ENCODE results near the gene CCNDBP1. TPM values are rescaled to one million over a fixed set of nuclear protein-coding genes. Genes with fewer than 3 reads are reported as not detected.

The CCNDBP1 gene
- total and polyA plus RNA-seq, 4 donors, result 29.8 to 73.4 (median 59.6) TPM

GRCh38 chr15:43209059-43209824, 24.0 kb downstream of the CCNDBP1 start:
- H3K4me3 ChIP-seq, result no peak overlapping the region
- TF ChIP-seq CTCF (IDR thresholded peaks at IDR 0.05; ENCODE audit: control extremely low read depth, extremely low read depth), result no peak
- H3K27ac ChIP-seq (ENCODE audit: low read depth in 1 of 2, low read length in 1 of 2), result no peak overlapping the region
- H3K4me1 ChIP-seq (ENCODE audit: control insufficient read depth in 5 of 5, insufficient read depth in 5 of 5, low read length in 5 of 5), result no peaks in the 10 kb centered on the region
- H3K36me3 ChIP-seq (ENCODE audit: control insufficient read depth in 4 of 4, insufficient read depth in 4 of 4, low read length in 4 of 4), result no peaks in the 10 kb centered on the region
- ATAC-seq (ENCODE audit: insufficient read depth, low FRiP score) (no peak), DNase-seq (no peak)
- no peak overlapping the region for H3K9ac ChIP-seq (ENCODE audit: insufficient read depth in 1 of 2, low read length in 2 of 2)
- WGBS, 2 donors, result 76 to 77% methylated on average over 13 of the region's 13 CpGs
- H3K27me3 ChIP-seq (ENCODE audit: control insufficient read depth in 3 of 3, insufficient read depth in 3 of 3, low read length in 2 of 3), result peaks cover 0 to 3% (median 0%) of the 10 kb centered on the region in 3 donors
- no peaks in the 10 kb centered on the region for H3K9me3 ChIP-seq (ENCODE audit: control insufficient read depth in 4 of 4, insufficient read depth in 3 of 4, low read length in 3 of 4)

DNA sequence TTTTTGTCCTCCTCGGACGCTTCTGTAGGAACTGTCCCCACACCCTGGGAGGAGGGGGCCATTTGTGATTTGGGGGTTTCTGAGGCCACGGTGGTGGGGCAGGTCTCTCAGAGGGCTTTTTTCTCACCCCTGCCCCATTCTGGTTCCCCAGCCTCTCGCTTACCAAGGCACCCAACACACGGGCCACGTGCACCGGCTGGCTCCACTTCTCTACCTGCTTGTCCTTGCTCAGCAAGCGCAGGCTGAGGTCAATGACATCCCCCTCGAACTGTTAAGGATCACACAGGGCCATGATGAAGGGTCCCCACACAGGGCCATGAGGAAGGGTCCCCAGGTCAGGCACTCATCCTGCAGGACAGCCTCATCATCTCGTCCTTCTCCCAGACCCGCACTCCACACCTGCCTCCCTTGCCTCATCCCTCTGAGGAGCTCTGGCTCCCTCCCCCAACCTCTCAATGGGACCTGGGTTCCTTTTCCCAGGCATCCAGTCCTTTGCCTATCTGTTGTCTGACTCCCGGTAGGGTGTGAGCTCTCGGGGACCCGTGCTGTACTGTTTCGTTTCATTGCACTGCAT, 25.1 kb downstream of the CCNDBP1 start:
- no peaks in the 10 kb centered on the region for H3K36me3 ChIP-seq (ENCODE audit: control insufficient read depth in 4 of 4, insufficient read depth in 4 of 4, low read length in 4 of 4)
- no peak overlapping the region for H3K4me3 ChIP-seq
- TF ChIP-seq CTCF (IDR thresholded peaks at IDR 0.05; ENCODE audit: control extremely low read depth, extremely low read depth), result no peak
- 87 to 92% methylated on average over 15 of the region's 15 CpGs for WGBS, 2 donors
- H3K4me1 ChIP-seq (ENCODE audit: control insufficient read depth in 5 of 5, insufficient read depth in 5 of 5, low read length in 5 of 5), result no peaks in the 10 kb centered on the region
- peaks cover 0 to 3% (median 0%) of the 10 kb centered on the region in 3 donors for H3K27me3 ChIP-seq (ENCODE audit: control insufficient read depth in 3 of 3, insufficient read depth in 3 of 3, low read length in 2 of 3)
- H3K27ac ChIP-seq (ENCODE audit: low read depth in 1 of 2, low read length in 1 of 2), result no peak overlapping the region
- no peaks in the 10 kb centered on the region for H3K9me3 ChIP-seq (ENCODE audit: control insufficient read depth in 4 of 4, insufficient read depth in 3 of 4, low read length in 3 of 4)
- ATAC-seq (ENCODE audit: insufficient read depth, low FRiP score) (no peak), DNase-seq (no peak)
- no peak overlapping the region for H3K9ac ChIP-seq (ENCODE audit: insufficient read depth in 1 of 2, low read length in 2 of 2)

- TF ChIP-seq CTCF (IDR thresholded peaks at IDR 0.05; ENCODE audit: control extremely low read depth, extremely low read depth), result no peak
- no peak overlapping the region for H3K27ac ChIP-seq (ENCODE audit: low read depth in 1 of 2, low read length in 1 of 2)
- no peak for DNase-seq
- H3K9me3 ChIP-seq (ENCODE audit: control insufficient read depth in 4 of 4, insufficient read depth in 3 of 4, low read length in 3 of 4), result no peaks in the 10 kb centered on the region
- 82 to 89% methylated on average over 9 of the region's 9 CpGs for WGBS, 2 donors
- H3K4me3 ChIP-seq, result no peak overlapping the region
- no peaks in the 10 kb centered on the region for H3K36me3 ChIP-seq (ENCODE audit: control insufficient read depth in 4 of 4, insufficient read depth in 4 of 4, low read length in 4 of 4)
- no peak overlapping the region for H3K9ac ChIP-seq (ENCODE audit: insufficient read depth in 1 of 2, low read length in 2 of 2)
- ATAC-seq (ENCODE audit: insufficient read depth, low FRiP score), result no peak
- peaks cover 0 to 3% (median 0%) of the 10 kb centered on the region in 3 donors for H3K27me3 ChIP-seq (ENCODE audit: control insufficient read depth in 3 of 3, insufficient read depth in 3 of 3, low read length in 2 of 3)
- H3K4me1 ChIP-seq (ENCODE audit: control insufficient read depth in 5 of 5, insufficient read depth in 5 of 5, low read length in 5 of 5), result no peaks in the 10 kb centered on the region
Observed at GRCh38 chr15:43210807-43211206, 25.6 kb downstream of the CCNDBP1 start.
